Tibial nerve (tissue), 4 donors: ENCODE results near the gene SRPRB.

Experiments
- EP300 ChIP-seq, 2 donors: sonication (generic); formaldehyde crosslinking; IDR thresholded peaks; one replicate each; pipeline ENCODE4 v1.6.1; 2017; ENCODE audit warnings: antibody characterized with exemption in 2 of 2, mild to moderate bottlenecking in 1 of 2
- POLR2A ChIP-seq, 2 donors: fragments of 450-650 bp; IDR thresholded peaks; one replicate each; pipeline ENCODE4 v1.6.1; 2017; ENCODE audit warnings: antibody characterized with exemption in 2 of 2, mild to moderate bottlenecking in 2 of 2, moderate library complexity in 2 of 2
- TF ChIP-seq, protein P1 (sequence below), 5 experiments: fragments of 200-600 bp in 3 of 5; fragments of 450-650 bp in 2 of 5; sonication (generic) in 3 of 5; IDR thresholded peaks; one replicate each; pipeline ENCODE4 v1.5.1; 2016 to 2019; ENCODE audit warnings: antibody characterized with exemption in 5 of 5, mild to moderate bottlenecking in 3 of 5, moderate library complexity in 2 of 5

DNA sequence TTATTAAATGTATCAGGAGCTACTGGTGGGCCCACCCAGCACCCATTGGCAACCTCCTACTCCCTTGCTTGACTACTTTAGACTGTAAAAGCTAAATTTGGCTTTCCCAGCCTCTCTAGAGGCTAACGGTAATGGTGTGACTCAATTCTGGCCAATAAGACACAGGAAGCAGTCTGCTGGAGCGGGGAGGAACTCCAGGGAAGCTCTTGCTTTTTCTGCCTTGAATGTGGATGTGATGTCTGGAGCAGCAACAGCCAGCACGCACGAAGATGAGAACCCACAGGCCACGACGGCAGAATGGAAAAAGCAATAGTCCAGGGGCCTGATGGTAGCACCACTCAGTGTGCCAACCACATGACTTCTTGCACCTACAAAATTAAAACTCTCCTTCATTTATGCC is 50.2 kb downstream of the SRPRB start:
- TF ChIP-seq, protein P1, sequence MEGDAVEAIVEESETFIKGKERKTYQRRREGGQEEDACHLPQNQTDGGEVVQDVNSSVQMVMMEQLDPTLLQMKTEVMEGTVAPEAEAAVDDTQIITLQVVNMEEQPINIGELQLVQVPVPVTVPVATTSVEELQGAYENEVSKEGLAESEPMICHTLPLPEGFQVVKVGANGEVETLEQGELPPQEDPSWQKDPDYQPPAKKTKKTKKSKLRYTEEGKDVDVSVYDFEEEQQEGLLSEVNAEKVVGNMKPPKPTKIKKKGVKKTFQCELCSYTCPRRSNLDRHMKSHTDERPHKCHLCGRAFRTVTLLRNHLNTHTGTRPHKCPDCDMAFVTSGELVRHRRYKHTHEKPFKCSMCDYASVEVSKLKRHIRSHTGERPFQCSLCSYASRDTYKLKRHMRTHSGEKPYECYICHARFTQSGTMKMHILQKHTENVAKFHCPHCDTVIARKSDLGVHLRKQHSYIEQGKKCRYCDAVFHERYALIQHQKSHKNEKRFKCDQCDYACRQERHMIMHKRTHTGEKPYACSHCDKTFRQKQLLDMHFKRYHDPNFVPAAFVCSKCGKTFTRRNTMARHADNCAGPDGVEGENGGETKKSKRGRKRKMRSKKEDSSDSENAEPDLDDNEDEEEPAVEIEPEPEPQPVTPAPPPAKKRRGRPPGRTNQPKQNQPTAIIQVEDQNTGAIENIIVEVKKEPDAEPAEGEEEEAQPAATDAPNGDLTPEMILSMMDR (IDR thresholded peaks at IDR 0.05) = no peak
- no peak for TF ChIP-seq POLR2A (IDR thresholded peaks at IDR 0.05)
- TF ChIP-seq EP300 (IDR thresholded peaks at IDR 0.05) = no peak
